Mesendoderm (in vitro differentiated cells): ENCODE measurements around the gene ATP11C.

Experiments
- DNase-seq: peaks from one replicate; pipeline ENCODE4 v3.0.0; 2013
- H2AK5ac ChIP-seq: 2 replicates; pipeline ENCODE4 v1.6.1; 2013; ENCODE audit warnings: low read length, inconsistent platforms
- H2BK120ac ChIP-seq: 2 replicates; pipeline ENCODE4 v1.6.1; 2013; ENCODE audit warnings: low read depth, mild to moderate bottlenecking, low read length, moderate library complexity, mixed read lengths
- H2BK15ac ChIP-seq: replicated peaks from 2 replicates; pipeline ENCODE4 v1.6.1; 2013; ENCODE audit warnings: low read depth, mild to moderate bottlenecking, moderate library complexity
- H2BK5ac ChIP-seq: 2 replicates; pipeline ENCODE4 v1.6.1; 2013; ENCODE audit warnings: low read length, inconsistent platforms
- H3K18ac ChIP-seq: 2 replicates; pipeline ENCODE4 v1.6.1; 2013; ENCODE audit warnings: mild to moderate bottlenecking, low read length, mixed read lengths
- H3K23ac ChIP-seq: one replicate; pipeline ENCODE4 v1.6.1; 2013; ENCODE audit warnings: low read length
- H3K27ac ChIP-seq: 2 replicates; pipeline ENCODE4 v1.5.1; 2013; ENCODE audit warnings: low read depth, mild to moderate bottlenecking, inconsistent platforms, low read length, moderate library complexity
- H3K27me3 ChIP-seq: 2 replicates; pipeline ENCODE4 v1.6.1; 2013; ENCODE audit warnings: low read length, control low read depth, mild to moderate bottlenecking, inconsistent platforms; ENCODE audit not compliant: insufficient read depth, poor library complexity
- H3K36me3 ChIP-seq: 2 replicates; pipeline ENCODE4 v1.6.1; 2013; ENCODE audit warnings: low read length, inconsistent platforms; ENCODE audit not compliant: control insufficient read depth, insufficient read depth
- H3K4ac ChIP-seq: one replicate; pipeline ENCODE4 v1.6.1; 2013; ENCODE audit warnings: low read depth, mild to moderate bottlenecking, low read length, moderate library complexity
- H3K4me1 ChIP-seq: 2 replicates; pipeline ENCODE4 v1.6.1; 2013; ENCODE audit warnings: low read depth, low read length, inconsistent platforms; ENCODE audit not compliant: control insufficient read depth
- H3K4me2 ChIP-seq: 2 replicates; pipeline ENCODE4 v1.6.1; 2013; ENCODE audit warnings: low read length
- H3K4me3 ChIP-seq: 2 replicates; pipeline ENCODE4 v1.5.1; 2013; ENCODE audit warnings: mild to moderate bottlenecking, low read length
- H3K56ac ChIP-seq: one replicate; pipeline ENCODE4 v1.6.1; 2013; ENCODE audit warnings: low read length
- H3K79me1 ChIP-seq: 2 replicates; pipeline ENCODE4 v1.6.1; 2013; ENCODE audit warnings: low read length, inconsistent platforms
- H3K79me2 ChIP-seq: 2 replicates; pipeline ENCODE4 v1.6.1; 2013; ENCODE audit warnings: mild to moderate bottlenecking, low read length; ENCODE audit not compliant: control insufficient read depth, insufficient read depth
- H3K9ac ChIP-seq: 2 replicates; pipeline ENCODE4 v1.6.1; 2013; ENCODE audit warnings: low read length, inconsistent platforms
- H4K5ac ChIP-seq: one replicate; pipeline ENCODE4 v1.6.1; 2013; ENCODE audit warnings: low read length
- H4K8ac ChIP-seq: one replicate; pipeline ENCODE4 v1.6.1; 2013; ENCODE audit warnings: low read depth, mild to moderate bottlenecking, control low read depth, low read length, moderate library complexity
- WGBS: extraction: QIAGEN DNeasy Blood & Tissue Kit; methylation state at CpG from one replicate; pipeline ENCODE4 v1.1.7; 2013; ENCODE audit warnings: low lambda C conversion rate, missing lambda C conversion rate; ENCODE audit not compliant: insufficient coverage; ENCODE audit errors: extremely low coverage; 5-methylcytosine and 5-hydroxymethylcytosine counted together

The ATP11C gene

DNA sequence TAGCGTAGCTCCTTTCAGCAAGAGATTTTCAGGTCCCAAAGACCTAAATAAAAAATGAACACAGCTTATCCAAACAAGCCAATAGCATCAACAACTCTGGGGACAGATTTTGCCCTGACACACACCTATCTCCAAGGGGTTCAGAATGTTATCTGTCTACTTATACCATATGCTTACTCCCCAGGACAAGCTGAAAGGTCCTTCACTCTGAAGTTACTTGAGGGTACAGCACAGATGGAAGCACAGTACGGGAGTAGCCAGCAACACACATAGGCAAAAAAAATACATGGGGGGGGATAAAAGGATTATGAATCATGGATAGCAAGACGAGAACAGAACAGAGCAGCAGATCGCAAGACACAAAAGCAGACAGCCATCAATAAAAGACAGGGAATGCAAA lies 134.2 kb downstream of the ATP11C start:
- DNase-seq, result no peak
- Histone ChIP-seq H2AK5ac (no peak overlapping the region), H3K4me3 (no peak overlapping the region), H3K4me1 (no peaks in the 10 kb centered on the region), H3K9ac (no peak overlapping the region), H4K8ac (no peak overlapping the region), H4K5ac (no peak overlapping the region), H3K27me3 (no peaks in the 10 kb centered on the region), H3K27ac (no peak overlapping the region), H3K4me2 (no peak overlapping the region), H3K79me2 (no peaks in the 10 kb centered on the region), H3K18ac (no peak overlapping the region), H3K23ac (no peak overlapping the region), H2BK15ac (no peak overlapping the region), H2BK120ac (no peak overlapping the region), H3K56ac (no peak overlapping the region), H3K79me1 (no peaks in the 10 kb centered on the region), H2BK5ac (no peak overlapping the region), H3K4ac (no peak overlapping the region), H3K36me3 (no peaks in the 10 kb centered on the region)
- WGBS, result no CpG with 5 or more reads among the region's 4 CpGs

DNA sequence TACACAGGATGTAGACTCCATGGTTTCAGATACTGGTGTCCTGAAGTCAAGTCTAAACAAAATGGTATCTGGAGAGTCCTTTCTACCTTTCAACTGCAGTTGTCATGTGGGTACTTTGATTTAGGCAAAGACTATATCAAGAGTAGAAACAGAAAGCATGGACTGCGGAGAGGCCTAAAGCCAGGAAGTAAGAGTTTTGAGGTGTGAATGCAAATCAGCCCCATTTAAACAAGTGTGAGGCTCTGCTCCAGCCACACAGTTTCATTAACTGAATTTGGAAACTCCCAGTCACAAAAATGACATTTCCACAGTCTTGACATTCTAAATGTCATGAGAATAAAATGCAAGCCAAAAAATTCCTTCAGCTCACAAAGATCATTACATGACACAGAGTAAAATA lies 137.7 kb downstream of the ATP11C start:
- no CpG with 5 or more reads among the region's 1 CpG for WGBS
- Histone ChIP-seq H2BK120ac (no peak overlapping the region), H3K4me2 (no peak overlapping the region), H3K79me2 (no peaks in the 10 kb centered on the region), H3K4me3 (no peak overlapping the region), H3K9ac (no peak overlapping the region), H3K27me3 (no peaks in the 10 kb centered on the region), H3K56ac (no peak overlapping the region), H3K4ac (no peak overlapping the region), H3K36me3 (no peaks in the 10 kb centered on the region), H4K8ac (no peak overlapping the region), H3K18ac (no peak overlapping the region), H2BK5ac (no peak overlapping the region), H3K79me1 (no peaks in the 10 kb centered on the region), H2AK5ac (no peak overlapping the region), H4K5ac (no peak overlapping the region), H3K27ac (no peak overlapping the region), H2BK15ac (no peak overlapping the region), H3K4me1 (no peaks in the 10 kb centered on the region), H3K23ac (no peak overlapping the region)
- DNase-seq, result peak; percentile 0

DNA sequence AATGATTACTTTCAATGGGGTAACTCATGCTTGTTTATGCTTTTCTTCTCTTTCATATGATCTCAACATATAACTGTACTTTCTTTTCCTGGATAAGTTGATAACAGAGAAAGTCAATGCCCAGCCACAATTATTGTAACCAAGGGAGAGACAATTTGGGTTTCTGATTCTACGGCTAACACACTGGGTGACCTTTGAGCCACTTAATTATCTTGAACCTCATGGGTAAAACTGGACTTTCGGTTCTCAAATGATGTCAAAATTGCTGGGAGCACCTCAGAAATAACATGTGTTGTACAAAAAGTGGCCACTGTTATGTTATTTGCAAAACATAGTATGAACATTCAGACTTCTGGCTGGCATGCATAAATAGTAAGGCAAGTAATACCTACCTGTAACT lies 145.3 kb downstream of the ATP11C start:
- H2AK5ac ChIP-seq, result no peak overlapping the region
- no peaks in the 10 kb centered on the region for H3K4me1 ChIP-seq
- H3K79me1 ChIP-seq, result no peaks in the 10 kb centered on the region
- H3K56ac ChIP-seq, result no peak overlapping the region
- no peak overlapping the region for H3K9ac ChIP-seq
- no peak overlapping the region for H3K4me3 ChIP-seq
- no peak overlapping the region for H3K4me2 ChIP-seq
- DNase-seq, result no peak
- no CpG with 5 or more reads among the region's 2 CpGs for WGBS
- H3K18ac ChIP-seq, result no peak overlapping the region
- H2BK15ac ChIP-seq, result no peak overlapping the region
- H3K27ac ChIP-seq, result no peak overlapping the region
- H3K27me3 ChIP-seq, result no peaks in the 10 kb centered on the region
- no peak overlapping the region for H2BK5ac ChIP-seq
- H3K36me3 ChIP-seq, result no peaks in the 10 kb centered on the region
- no peak overlapping the region for H3K23ac ChIP-seq
- H4K5ac ChIP-seq, result no peak overlapping the region
- H3K4ac ChIP-seq, result no peak overlapping the region
- no peak overlapping the region for H2BK120ac ChIP-seq
- no peak overlapping the region for H4K8ac ChIP-seq
- no peaks in the 10 kb centered on the region for H3K79me2 ChIP-seq

DNA sequence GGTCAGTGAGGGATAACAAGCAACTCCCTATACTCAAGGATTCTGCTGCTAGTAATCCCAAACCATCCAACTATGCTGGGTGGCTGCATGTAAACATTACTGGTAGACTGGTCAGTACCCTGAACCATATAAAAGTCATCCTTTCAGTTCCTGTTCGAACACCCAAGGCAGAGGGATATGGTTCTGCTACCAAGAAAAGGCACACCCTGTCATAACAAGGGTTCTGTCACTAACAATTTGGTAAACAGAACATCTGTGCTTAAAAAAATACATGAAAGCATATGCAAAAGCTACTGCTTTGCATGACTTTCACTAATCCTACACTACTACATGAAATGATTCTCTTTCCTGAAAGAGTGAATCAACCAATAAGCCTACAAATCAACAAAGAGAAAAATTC lies 148.0 kb downstream of the ATP11C start:
- no peaks in the 10 kb centered on the region for H3K27me3 ChIP-seq
- H3K9ac ChIP-seq, result no peak overlapping the region
- WGBS, result no CpG with 5 or more reads among the region's 1 CpG
- no peak overlapping the region for H3K23ac ChIP-seq
- no peak overlapping the region for H2BK15ac ChIP-seq
- no peak overlapping the region for H2BK120ac ChIP-seq
- H2AK5ac ChIP-seq, result no peak overlapping the region
- H3K4me1 ChIP-seq, result no peaks in the 10 kb centered on the region
- no peaks in the 10 kb centered on the region for H3K79me2 ChIP-seq
- H2BK5ac ChIP-seq, result no peak overlapping the region
- no peak overlapping the region for H4K5ac ChIP-seq
- no peak overlapping the region for H3K56ac ChIP-seq
- DNase-seq, result no peak
- H4K8ac ChIP-seq, result no peak overlapping the region
- H3K27ac ChIP-seq, result no peak overlapping the region
- H3K36me3 ChIP-seq, result no peaks in the 10 kb centered on the region
- H3K4me3 ChIP-seq, result no peak overlapping the region
- H3K4me2 ChIP-seq, result no peak overlapping the region
- H3K79me1 ChIP-seq, result no peaks in the 10 kb centered on the region
- H3K4ac ChIP-seq, result no peak overlapping the region
- no peak overlapping the region for H3K18ac ChIP-seq

DNA sequence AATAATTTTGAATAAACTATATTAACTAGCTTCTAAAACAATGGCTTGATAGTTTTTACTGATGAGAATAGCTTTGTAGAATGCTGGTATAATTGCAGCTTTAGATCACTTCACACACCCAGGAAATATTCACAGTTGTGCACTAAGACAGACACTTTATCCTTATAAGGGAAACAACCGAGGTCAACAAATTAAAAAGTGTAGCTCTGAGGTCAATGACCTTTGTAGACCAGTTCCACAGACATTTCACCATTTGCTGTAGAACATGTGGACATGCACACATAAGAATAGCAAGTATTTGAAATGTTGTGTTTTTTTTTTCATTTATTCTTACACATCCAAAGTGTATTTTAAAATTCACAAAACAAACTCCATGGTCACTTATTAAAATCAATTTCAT lies 148.9 kb downstream of the ATP11C start:
- H4K8ac ChIP-seq, result no peak overlapping the region
- H4K5ac ChIP-seq, result no peak overlapping the region
- no peaks in the 10 kb centered on the region for H3K36me3 ChIP-seq
- no peak overlapping the region for H2BK5ac ChIP-seq
- no peak overlapping the region for H3K18ac ChIP-seq
- H3K4me3 ChIP-seq, result no peak overlapping the region
- no peak overlapping the region for H3K4ac ChIP-seq
- no peak overlapping the region for H3K4me2 ChIP-seq
- no peak overlapping the region for H3K23ac ChIP-seq
- WGBS, result no CpG with 5 or more reads among the region's 1 CpG
- H2BK120ac ChIP-seq, result no peak overlapping the region
- H3K79me1 ChIP-seq, result no peaks in the 10 kb centered on the region
- no peak overlapping the region for H2AK5ac ChIP-seq
- DNase-seq, result no peak
- no peak overlapping the region for H3K56ac ChIP-seq
- no peaks in the 10 kb centered on the region for H3K79me2 ChIP-seq
- no peaks in the 10 kb centered on the region for H3K4me1 ChIP-seq
- H3K27ac ChIP-seq, result no peak overlapping the region
- no peak overlapping the region for H3K9ac ChIP-seq
- H3K27me3 ChIP-seq, result no peaks in the 10 kb centered on the region
- no peak overlapping the region for H2BK15ac ChIP-seq

GRCh38 chrX:139783030-139783429 lies 149.8 kb downstream of the ATP11C start:
- no peaks in the 10 kb centered on the region for H3K27me3 ChIP-seq
- no peaks in the 10 kb centered on the region for H3K79me2 ChIP-seq
- H4K5ac ChIP-seq, result no peak overlapping the region
- WGBS, result no CpG with 5 or more reads among the region's 3 CpGs
- H3K4me3 ChIP-seq, result no peak overlapping the region
- no peaks in the 10 kb centered on the region for H3K79me1 ChIP-seq
- H4K8ac ChIP-seq, result no peak overlapping the region
- H3K56ac ChIP-seq, result no peak overlapping the region
- no peak overlapping the region for H2BK120ac ChIP-seq
- no peaks in the 10 kb centered on the region for H3K4me1 ChIP-seq
- DNase-seq, result no peak
- H2BK5ac ChIP-seq, result no peak overlapping the region
- H3K27ac ChIP-seq, result no peak overlapping the region
- no peak overlapping the region for H3K4me2 ChIP-seq
- H2AK5ac ChIP-seq, result no peak overlapping the region
- no peak overlapping the region for H3K9ac ChIP-seq
- H3K36me3 ChIP-seq, result no peaks in the 10 kb centered on the region
- H3K4ac ChIP-seq, result no peak overlapping the region
- H3K23ac ChIP-seq, result no peak overlapping the region
- H2BK15ac ChIP-seq, result no peak overlapping the region
- H3K18ac ChIP-seq, result no peak overlapping the region
